Stimulated activated naive CD8-positive, alpha-beta T cell treated with anti-CD3 and anti-CD28 coated beads, Interleukin-15, Interleukin-2, amounts not matched to agents 100 U/mL and 50 U/mL, for 24 hours (primary cell): ENCODE data around the gene NFIA.
A peak's percentile ranks its signal among the peaks of the same experiment; 100 is the strongest.

Source experiments
- ATAC-seq: fragments of 150-1000 bp; cut with Tn5 transposase; one replicate; pipeline ENCODE4 v1.10.0; 2021
- DNase-seq: peaks from one replicate; pipeline ENCODE4 v3.0.0; 2021

Gene NFIA

DNA sequence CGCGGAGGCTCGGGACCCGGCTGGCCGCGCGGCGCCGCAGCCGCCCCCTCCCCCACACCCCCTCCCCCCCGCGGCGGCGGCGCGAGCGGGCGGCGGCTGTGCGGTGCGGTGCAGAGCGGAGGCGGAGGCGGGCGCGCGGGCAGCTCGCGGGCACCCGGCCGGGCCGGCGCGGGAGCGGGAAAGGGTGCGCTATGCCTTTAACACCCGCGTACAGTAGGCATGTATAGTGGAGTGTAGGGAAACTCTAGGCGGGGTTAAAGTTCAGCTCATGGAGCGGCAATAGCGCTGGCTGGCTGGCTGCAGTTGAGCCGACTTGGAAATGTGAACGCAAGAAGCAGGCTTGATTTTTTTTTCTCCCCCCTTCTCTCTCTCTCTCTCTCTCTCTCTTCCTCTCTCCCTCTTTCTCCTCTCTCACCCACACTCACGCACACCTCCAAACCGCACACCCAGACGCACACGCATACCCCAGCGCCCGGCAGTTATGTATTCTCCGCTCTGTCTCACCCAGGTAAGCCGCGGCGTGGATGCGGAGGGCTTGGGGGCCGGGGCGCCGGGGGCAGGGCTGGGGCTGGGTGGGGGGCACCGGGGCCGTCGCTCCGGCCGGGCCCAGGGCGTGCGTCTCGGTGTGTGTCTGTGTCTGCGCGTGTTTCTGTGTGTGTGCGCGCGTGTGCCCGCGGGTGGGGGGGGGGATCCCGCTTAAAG lies at the start of gene NFIA:
Gene NFIA, plus strand, starts transcription at position 251 of the 702 bp plus-strand sequence.
- ATAC-seq (peak; percentile 39), DNase-seq (peak; percentile 34)

DNA sequence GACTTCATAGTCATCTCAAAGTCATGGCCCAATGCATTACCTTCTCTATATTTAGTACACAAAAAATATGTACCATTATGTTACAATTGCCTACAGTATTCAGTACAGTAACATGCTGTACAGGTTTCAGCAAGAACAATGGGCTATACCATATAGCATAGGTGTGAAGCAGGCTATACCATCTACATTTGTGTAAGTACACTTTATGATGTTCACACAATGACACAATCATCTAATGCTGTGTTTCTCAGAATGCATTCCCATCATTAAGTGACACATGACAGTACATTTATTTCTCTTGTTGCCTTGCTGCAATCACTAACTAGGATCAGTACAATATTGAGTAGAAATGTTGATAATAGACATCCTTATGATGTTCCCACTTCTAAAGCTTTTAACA lies 46.5 kb upstream of the NFIA start:
- ATAC-seq (no peak), DNase-seq (no peak)

DNA sequence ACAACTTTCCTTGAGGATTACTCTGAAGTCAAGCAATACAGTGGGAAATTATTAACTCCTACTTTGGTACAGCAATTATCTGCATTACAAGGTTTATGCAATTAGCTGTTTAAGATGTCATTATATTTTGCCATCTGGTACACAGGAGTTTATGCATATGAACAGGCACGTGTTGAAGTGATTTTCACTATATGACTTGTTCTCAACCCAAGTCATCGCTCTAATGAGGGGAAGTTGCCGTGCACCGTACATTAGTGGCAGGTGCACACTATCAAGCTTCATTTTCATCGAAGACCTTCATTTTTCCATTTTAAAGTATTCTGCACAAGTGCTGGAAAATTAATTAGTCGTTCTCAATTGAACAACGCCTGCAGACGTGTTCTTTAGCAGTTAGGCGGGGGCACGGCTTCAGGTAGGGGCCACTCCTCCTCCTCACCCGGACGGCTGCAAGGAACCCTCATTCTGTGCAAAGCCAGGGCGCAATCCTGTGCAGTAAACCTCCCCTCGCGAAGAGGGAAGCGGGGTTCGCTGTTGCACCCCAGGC lies 39.8 kb upstream of the NFIA start:
- DNase-seq, result no peak
- ATAC-seq, result no peak

DNA sequence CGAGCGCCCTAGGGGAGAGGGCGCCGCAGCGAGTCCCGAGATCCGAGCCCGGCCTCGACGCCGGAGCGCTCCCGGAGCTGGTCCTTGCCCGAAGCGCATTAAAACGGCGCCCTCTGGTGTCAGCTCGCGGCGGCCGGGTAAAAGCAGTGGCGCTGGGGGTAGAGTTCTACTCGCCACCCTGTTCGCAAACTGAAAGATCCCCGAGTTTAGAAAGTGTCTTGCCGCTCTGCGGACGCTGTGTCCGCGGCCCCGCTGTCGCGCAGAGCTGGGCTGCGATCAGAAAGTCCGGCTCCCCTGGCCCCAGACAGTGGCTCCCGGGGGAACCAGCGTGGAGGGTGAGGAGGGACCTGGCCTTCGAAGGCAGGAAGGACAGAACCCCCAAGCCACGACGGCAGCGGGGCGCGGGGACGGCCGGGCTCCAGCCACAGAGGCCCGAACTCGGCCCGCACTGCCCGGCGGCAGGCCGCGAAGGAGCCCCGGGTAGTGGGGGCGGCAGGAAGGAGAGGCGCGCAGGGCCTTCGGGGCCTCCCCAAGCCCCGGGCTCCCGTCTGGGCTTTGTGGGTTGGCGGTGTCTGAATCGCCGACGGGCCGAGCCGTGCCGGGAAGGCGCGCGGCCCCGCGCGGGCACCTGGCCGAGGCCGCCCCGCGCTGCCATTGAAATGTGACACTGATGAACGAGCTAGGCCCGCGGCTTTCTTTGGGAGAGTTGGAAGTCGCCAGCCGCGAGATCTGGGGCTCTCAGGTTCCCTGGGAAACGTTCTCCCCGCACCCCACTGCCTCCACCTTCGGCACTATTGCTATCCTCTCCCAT lies 39.1 kb upstream of the NFIA start:
- ATAC-seq (peak; percentile 90), DNase-seq (peak; percentile 92)

DNA sequence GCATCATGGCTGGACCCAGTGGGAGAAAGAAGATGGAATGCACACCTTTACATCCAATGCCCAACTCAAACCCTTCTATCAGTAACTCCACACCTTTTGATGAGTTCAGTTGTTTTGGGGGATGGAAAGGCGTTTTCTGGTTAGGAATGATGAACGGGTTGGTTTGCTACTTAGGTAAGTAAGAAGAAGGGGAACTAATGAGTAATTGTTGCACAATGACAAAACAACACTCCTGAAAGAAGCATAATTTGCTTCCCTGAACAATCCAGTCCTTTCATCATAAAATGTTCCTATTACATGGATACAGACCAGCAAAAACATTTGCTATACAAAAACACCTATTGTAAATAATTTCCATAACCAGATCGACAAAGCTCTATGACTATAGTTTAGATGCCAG lies 35.9 kb upstream of the NFIA start:
- DNase-seq (no peak), ATAC-seq (no peak)

DNA sequence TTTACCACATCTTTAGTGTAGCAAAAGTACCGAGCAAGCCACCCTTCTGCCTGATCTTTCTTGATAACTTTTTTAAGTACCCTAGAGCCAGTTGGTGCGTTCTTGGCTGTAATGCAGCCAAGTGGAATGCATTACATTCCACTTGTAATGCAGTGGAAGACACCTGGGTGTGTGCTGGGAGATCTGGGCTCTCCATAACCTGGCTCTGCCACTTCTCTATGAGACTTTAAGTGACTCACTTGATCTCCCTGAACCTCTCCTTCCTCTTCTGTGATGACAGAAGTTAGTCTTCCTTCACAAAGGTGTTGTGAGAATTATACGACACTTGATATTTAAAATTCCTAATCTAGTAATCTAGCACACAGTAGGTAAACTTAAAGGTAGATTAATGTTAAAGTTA lies 35.3 kb upstream of the NFIA start:
- no peak for DNase-seq
- no peak for ATAC-seq

DNA sequence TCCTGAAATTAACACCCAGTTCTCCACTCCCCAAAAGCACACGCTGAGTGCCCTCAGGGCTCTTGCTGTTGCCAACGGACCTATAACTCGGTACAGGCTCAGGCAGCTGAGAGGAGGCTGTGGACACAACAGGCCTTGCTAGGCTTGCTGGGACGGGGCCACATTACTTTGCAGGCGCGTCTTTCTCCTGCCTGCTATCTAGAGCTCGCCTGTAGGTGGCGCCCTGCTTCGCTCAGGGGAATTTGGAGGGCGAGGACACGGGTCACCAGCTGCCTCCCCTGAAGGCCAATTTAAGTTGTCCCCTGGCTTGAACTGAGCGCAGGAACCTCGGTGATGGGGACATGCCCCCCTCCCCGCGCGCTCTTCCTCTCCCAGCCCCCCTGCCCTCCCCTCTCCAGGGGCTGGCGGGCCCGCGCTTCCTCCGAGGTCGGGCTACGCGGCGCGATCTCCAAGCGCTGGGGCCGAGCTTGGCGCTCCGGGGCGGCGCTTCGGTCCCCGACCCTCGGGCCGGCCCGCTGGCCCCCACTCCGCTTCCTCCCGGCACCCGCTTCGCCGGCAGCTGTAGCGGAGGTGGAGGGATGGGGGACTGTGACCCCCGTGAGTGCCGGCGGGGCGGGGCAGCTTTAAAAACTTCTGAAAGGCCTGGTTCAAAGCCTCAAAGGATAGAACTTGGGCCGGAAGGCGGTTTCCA lies 32.4 kb upstream of the NFIA start:
- DNase-seq, result peak; percentile 92
- peak; percentile 81 for ATAC-seq

DNA sequence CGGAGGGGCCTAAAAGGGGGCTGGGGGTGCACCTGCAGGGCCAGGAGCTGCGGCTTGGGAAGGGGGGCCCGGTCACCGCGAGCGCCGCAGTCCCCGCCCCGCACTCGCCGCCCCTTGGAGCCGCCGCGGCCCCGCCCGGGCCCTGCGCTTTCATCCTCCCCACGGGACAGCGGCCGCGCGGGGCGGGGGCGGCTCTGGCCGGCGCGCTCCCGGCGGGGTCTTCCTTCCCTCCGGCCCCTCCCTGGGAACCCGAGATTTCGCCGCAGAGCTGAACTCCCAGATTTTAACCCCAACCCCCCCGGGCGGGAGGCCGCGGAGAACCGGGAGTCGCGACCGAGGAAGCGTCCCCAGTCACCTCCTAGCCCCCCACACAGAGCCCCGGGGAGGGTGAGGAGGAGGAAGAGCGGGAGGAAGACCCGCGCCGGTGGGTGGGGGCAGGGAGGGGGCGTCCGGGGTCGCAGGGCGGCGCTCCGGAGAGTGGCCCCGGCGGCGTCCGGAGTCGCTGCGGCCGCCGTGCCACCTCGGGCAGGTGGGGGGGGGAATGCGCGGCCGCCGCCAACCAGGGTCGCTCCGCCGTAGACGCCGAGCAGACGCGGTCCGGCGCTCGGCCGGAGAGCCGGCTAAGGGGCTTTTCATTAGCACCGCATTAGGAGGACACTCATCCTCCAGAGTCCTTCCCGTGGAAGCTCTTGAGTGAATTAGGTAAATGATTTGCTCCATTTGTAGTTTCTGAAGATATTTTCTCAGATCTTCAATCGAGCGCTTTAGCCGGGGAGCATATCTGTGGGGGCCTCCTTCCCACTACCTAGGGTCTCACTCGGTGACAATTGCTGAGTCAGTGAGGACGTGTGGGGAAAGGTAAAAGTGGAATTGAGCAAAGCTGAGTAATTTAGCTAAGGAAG lies 31.6 kb upstream of the NFIA start:
- DNase-seq (peak; percentile 28), ATAC-seq (peak; percentile 6)

DNA sequence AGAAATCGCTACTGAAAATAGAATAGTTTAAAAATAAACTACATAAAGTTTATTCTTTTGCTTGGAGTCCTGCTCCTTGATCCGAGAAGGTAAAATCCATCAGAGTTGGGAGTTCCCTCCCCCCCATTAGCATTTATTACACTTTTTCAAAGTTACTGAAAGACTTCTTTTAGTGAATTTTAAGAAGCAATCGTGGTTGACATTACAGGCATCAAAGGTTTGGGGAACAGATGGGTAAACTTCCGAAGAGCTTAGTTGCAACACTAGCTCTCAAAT lies 31.0 kb upstream of the NFIA start:
- DNase-seq (no peak), ATAC-seq (no peak)

DNA sequence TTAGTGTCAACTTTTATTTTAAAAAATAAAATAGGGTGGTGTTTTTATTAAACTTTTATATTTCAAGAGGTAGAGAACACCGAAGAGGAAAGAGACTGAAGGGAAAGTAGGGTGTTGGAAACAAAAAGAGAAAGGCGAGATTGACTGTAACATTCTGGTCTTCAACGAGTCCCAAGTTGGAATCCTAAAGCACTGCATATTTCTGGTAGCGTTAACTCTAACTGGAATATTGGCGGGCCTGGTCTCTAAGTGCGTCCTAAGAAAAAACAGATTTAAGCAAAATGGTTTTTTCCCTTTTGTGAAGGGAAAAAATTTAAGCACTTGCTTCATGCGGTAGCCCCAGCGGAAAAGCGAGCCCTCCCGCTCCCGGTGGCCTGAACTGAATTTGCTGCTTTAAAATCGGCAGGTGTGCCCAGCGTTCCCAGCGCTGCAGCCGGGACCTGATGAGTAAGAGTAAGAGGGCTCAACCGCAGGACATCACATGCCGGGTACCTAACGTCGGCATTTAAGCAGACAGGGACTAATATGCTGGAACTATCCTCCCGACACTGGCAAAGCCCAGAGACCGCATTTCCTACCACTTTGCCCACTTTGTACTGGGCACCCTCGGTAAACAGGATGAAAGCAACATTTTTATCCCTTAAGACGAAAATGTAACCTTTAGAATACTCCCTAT lies 30.5 kb upstream of the NFIA start:
- DNase-seq, result no peak
- no peak for ATAC-seq

DNA sequence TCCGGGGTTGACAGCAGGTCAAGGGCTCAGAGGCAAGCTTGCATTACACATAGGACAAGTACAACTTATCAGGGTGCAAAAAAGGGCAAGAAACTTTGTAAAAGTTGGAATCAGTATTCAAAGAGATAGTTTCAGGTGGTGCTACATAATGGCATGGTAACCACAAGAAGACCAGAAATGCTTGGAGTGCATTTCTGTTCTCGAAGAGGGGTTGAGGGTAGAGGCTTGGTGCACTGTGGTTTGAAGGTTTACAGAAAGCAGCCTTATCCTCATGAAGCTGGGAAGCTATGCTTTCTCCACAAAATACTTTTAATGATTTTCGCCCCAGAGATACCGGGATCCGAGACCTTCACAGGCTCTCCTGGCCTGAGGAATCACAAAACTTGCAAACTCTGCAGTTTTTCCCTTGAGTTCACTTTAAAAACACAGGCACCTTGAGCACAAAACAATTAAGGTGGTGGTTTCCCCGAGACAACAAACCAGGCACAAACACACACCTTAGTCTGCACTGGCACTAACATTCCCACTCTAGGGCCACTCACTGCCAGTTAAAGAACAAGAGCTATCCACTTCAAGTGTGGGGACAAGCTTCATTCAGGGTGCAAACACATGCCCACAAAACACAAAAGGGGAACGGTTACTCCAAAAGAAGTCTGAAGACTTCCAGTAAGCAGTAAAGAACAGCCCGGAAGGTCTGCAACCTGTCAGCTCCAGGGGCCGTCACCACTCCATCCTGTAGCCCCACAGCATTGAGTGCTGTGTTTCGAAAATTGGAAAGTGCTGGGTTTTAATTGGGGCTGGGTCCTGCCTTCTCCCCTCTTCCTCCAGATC lies 29.8 kb upstream of the NFIA start:
- no peak for DNase-seq

DNA sequence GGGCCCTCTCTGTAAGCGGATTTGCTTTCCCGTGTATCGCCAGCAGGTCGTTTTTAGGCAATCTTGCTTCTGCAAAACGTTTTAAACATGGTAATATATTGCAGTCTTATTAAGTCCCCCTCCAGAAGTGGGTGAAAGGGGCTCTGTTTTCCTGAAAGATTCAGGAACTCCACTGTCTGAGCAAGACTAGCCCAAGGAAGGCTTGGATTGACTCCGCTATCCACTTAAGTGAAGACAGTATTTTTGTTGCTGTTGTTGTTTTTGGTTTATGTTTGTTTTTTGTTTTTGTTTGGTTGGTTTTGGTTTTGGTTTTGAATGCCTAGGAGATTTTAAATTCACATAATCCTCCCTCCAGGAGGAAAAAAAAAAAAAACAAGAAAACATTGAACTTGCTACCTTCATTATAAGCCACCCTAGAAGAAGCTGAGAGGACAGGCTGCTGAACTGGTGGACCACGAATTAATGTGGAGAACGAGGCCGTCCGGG lies 29.1 kb upstream of the NFIA start:
- no peak for ATAC-seq
- no peak for DNase-seq

More for the DNA sequence above, 29.8 kb upstream of the NFIA start:
- no peak for ATAC-seq

DNA sequence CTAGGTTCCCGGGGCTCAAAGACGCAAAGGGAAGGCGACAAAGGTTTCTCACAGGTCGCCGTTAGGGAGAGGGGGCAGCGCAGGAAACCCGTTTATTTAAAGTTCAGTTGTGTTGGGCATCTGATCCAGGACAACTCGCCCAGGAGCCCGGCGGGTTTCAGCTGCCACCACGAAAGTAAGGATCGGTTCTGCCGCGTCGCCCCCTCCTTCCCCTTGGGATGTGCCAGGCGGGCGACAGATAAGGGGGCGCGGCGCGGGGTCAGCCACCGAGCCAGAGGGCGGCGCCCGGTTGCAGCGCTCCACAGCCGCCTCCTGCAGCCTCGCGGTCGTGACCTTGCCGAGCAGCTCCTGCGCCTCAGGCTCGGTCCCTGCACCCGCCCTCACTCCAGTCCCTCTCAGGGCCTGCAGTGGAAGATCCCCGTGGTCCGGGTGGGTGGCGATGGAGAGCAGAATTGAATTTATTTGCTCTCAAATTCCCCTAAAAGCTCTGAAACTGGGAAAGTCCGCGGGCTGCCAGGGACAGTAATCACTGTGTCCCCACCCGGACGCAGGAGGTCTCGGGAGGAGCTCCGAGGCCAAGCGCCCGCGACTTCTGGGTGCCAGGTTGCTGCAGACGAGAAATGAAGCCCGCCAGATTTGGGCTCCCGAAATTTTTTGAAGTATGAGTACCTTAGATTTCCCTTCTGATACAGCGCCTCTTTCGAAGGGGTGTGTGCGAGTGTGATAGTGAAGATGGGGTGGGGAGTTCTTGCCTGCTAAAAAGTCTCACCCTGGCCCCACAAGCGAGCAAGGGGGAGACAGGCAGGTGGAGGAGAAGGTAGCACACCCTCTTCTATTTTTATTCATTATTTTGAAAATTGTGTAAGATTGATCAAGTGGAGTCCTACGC lies 28.4 kb upstream of the NFIA start:
- peak; percentile 37 for DNase-seq

DNA sequence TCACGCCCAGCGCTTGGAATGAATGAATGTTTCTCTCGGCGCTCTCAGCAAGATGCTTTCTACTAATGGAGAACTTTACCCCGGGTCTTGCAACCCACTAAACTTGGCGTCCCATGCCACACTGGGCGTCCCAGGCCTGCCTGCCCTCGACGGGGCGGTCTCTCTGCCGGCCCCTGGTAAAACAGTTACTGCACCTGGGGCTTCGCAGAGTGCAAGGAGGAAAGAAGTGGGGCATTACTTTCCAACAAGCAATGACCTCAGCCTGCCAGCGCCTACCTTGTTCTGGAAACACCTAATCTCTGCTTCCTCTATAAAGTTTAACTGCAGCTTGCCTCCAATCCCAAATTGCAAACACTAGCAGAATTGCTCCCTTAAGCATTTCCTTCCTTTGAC lies 27.8 kb upstream of the NFIA start:
- no peak for ATAC-seq
- DNase-seq, result no peak

More for the DNA sequence above, 28.4 kb upstream of the NFIA start:
- ATAC-seq, result peak; percentile 30

DNA sequence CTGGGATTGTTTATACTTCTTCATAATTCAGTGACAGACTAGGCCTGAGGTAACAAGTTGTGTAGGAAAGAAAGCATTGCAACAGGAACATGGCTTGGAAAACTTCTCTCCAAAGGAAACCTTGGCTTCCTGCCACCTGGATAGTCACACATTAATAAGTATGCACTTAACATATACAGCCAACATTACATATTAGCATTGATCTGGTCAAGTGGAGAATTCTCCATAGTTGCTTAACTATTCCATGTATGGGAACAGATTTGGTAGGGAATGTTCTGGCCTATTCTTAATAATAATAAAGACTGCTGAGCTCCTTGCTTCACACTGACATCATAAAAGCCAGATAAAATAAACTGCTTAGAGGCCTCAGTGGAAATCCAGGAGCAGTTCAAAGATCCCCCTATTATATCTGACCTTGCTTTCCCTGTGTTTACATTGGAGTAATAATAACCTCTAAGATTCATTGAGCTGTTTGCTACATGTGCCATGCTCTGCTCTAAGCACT lies 27.2 kb upstream of the NFIA start:
- ATAC-seq (no peak), DNase-seq (no peak)

DNA sequence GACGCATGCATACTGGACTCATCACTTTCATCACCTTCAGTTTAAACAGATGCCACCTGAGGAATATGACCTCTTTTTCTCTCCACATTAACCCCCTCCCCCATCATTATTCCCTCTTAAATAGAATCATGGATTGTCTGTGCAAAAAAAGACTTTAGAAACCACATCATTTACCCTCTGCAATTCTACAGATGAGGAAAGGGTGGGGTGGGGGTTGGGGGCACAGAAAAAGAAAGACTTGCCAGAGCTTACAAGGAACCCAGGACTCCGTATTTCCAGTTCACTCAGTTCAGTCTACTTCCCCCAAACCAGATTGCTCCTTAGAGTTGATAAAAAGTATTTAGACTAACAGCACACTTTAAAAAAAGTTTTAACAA lies 26.2 kb upstream of the NFIA start:
- no peak for ATAC-seq

DNA sequence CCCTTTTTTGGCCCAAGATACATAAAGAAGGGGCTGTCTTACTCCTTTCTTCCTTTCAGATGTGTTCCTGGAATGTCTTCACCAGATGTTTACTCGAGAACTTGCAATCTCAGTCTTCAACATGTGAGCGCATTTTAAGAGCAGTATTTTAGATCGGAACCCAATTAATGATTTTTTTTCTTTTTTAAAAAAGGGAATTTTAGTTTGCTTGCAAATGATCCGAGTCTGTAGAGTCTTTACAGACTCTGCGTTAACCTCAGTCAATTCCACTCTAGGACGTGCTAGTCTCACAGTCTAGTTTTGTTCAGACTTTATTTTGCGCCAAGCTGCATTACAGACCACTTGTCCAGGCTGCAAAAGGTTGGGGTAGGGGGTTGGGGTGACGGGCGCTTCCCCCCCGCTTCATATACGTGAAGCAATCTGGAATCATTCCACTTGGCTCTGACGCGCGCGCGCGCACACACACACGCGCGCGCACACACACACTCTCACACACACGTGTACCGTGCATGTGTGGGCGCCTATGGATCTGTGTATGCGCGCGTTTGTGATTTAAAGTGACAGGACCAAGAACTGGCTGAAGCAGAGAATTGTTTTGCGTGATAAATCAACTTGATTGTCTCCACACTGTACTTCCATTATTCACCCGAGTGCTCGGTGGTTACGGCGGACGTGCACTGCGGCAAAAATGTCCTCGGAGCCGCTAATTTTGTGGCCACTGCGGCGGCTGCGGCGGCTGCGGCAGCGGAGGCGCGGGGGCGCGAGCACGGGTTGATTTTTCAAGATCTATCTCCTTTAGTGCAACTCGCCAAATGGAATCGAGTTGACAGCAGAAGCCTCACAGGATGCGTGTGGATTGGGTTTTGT lies 25.6 kb upstream of the NFIA start:
- ATAC-seq (no peak), DNase-seq (peak; percentile 47)

More for the DNA sequence above, 26.2 kb upstream of the NFIA start:
- no peak for DNase-seq
